ENCODE data around the gene MSH5.
"Not testable (repeated sequence)": the region's sequence is repeated elsewhere in the genome, so short reads cannot be mapped to it uniquely, and the experiment has no call there.

- TF ChIP-seq USF2 (IDR thresholded peaks at IDR 0.05); MYC (IDR thresholded peaks at IDR 0.05; ENCODE audit: borderline replicate concordance, low read length); CHD4 (IDR thresholded peaks at IDR 0.05; ENCODE audit: borderline replicate concordance); KDM1A (IDR thresholded peaks at IDR 0.05; ENCODE audit: low read depth); HOXA7 (CRISPR knock-in tag; IDR thresholded peaks at IDR 0.05): not testable (repeated sequence)
These were observed 30.6 kb upstream of the MSH5 start for GRCh38 chr6:31709157-31709556.

Data from A549 (cell line).